Islet of Langerhans (tissue), 1 donor: ENCODE results near the gene HES5.

Experiments used
- FAIRE-seq: peaks from one replicate; lab custom pipeline; 2011; peaks lifted over from hg19 to GRCh38; lab: Jason Lieb, UNC

HES5 gene

DNA sequence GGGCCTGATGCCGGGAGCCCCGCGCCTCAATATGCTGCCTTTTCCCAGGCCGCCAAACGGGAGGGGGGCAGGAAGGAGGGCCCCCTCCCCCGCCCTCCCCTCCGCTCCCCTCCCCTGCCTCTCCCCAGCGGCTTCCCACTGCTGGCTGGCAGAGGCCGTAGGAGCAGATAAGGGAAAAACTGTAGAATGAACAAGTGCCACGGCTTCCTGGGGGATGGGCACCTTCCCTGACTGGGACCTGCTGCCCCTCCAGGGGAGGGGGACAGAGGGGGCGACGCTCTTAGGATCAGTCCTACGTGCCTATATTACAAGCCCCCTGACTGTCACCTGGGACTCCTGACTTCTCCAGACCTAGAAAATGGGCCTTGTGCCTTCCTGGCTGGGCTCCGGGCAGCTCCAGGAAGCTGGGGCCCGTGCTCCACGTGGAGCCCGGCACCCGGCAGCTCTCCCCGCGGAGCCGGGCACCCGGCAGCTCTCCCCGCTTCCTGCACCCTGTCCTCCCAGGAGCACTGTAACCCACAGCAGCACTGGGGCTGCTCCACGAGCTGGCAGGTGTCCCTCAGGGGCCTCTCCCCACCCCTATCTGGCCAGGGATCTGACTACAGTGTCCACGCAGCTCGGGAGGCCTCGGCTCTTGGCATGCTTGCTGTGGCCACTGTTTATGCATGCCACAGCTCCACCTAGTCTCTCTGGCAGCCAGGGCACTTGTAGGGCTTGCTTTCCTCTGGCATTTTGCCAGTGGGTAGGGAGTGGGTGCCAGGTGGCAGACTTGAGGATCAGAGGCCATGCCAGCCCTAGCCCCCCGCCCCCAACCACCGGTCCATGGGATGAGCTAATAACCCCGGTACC, 674 bp upstream of the HES5 start:
- FAIRE-seq = no peak

DNA sequence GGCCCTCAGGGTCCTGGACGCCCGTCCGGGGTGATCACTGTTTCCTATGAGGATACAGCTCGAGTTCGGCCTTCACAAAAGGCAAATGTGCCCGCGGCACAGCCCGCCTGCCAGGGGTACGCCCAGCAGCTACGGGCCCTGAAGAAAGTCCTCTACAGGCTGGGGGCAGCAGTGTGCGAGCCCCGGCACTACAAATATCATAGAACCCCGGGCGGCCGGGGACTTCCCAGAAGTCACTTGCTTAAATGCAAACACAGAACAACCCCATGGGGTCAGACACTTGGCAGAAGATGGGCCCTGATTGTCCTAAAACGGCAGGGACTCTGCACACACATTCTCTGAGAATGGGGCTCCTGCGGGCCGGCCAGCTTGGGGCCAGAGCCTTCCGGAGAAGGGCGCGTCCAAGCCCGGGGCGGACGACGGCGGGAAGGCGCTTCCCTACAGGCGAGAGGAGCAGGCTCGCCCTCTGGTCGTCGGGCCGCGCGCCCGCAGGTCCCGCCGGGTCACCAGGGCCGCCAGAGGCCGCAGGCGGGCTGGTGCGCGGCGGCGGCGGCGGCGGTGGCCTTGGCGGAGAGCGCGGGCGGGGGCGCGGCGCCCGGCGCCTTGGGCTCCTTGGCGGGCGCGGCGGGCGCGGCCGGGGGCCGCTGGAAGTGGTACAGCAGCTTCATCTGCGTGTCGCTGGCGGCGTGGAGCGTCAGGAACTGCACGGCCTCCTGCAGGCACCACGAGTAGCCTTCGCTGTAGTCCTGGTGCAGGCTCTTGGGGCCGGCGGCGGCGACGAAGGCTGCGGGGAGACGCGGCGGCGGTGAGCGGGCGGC, 888 bp downstream of the HES5 start:
- no peak for FAIRE-seq

DNA sequence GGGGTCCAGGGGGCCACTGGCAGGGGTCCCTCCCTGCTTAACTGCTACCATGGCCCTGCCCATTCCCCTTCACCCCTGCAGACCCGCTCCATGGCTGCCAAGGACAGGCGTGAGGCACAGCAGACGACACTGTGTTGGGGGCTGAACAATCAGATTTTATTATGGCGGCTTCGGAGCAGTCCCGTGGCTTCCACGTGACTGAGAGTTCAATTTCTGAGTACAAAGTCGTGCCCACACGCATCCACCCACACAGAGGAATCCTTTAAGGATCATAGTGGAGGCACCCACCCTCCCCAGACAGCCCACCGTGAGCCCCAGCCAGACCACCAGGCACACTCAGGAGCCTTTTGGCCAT, 1.5 kb downstream of the HES5 start:
- FAIRE-seq = no peak

DNA sequence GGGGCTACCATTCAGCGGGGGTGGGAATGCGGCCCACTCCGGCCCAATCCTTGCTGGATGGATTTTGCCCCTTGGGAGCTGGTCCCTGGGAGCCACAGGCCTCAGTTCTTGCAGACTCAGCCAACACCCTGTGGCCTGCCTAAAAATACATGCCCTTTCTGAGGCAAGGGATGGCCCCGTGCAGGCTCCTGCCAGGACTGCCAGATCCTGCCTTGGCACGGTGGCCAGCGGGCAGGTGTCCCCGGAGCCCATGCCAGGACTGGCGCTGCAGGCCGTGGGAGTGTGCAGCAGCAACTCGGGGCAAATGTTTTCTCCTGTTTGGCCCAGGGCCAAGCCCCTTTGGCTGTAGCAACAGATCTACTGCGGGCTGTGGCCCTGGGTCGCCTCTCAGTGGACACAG, 2.0 kb downstream of the HES5 start:
- no peak for FAIRE-seq

DNA sequence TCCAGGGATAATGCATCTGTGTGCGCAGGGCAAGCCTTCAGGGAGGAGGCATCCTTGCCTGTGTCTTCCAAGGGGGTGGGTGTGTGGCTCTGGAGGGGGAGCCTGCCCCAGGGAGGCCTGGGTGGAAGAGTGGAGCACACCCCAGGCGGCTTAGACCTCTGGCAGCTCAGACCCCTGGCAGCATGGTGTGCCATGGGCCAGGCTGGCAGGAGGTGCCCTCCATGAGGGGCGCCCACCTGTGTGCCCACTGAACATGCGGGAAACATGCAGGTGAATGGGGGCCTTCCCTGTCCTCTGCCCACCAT, 2.6 kb downstream of the HES5 start:
- no peak for FAIRE-seq

DNA sequence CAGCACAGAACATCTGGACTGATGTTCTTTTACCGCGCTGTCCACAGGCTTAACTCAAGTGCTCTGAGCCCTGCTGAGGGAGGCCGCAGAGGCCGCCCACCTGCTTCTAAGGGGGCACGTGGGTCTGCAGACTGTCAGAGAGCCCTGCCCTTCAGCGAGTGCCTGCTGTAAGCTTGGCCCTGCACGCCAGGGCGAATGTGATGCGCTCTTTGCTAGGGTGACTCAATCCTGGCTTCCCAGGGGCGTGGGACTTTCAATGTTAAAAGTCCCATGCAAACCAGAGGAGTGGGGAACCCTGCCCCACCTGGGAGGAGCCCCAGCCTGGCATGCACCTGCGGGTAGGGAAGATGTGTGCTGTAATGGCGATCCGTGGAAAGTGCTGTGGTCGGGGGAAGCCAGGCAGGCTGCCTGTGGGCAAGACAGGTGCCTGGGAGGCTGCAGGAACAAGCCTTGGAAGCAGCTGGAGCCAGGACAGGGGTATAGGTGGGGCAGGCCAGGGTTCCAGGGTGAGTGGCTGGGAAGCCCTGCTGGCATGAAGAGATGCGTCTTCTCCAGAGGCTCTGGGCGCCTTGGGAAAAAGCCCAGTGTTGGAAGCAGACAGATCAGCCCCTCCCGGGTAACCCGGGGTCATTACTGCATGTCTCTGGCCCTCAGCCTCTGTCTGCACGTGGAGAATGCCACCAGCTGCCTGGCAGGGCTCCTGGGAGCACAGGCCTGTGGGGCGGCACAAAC, 3.1 kb downstream of the HES5 start:
- no peak for FAIRE-seq

DNA sequence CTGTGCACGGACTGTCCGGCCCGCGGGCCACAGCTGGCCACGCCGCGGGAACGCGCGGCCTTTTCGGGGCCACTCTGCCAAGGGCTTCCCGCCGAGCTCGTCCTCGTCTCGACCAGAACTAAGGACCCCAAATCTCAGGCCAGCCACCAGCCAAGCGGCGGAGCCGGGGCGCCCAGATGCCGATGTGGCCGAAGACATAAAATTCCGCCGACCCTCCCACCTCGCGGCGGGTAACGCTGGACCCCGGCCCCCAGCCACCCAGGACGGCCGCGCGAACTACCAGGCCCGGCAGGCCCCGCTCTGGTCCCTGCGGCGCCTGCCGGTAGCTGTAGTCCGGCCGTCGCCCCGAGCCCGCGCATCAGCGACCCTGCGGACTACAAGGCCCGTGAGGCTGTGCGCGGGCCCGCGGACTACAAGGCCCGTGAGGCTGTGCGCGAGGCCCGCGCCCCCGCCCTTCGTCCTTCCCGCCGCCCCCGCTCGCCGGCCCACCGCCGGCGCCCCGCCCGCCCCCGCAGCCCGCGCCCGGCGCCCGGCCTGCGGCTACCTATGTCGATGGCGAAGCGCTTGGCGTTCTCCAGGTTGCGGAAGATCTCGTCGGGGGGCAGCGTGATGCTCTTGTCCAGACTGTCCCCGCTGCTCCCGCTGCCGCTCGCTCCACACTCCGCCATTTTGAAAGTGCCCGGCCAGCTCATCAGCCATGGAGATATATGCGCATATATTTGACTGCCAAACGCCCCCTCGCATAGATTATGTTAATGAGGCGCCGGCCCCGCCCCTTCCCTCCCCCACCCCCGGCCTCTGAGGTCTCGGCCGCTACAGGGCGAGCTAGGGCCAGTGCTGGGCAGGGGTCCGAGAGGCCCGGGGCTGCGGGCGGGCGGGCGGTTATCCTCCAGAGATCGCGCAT, 3.9 kb downstream of the HES5 start, which contains the start of gene PANK4:
TSS of gene PANK4 (minus strand) at position 677 of the 904 bp plus-strand sequence. CDS start at position 668, 9 bp downstream.
- FAIRE-seq = no peak

DNA sequence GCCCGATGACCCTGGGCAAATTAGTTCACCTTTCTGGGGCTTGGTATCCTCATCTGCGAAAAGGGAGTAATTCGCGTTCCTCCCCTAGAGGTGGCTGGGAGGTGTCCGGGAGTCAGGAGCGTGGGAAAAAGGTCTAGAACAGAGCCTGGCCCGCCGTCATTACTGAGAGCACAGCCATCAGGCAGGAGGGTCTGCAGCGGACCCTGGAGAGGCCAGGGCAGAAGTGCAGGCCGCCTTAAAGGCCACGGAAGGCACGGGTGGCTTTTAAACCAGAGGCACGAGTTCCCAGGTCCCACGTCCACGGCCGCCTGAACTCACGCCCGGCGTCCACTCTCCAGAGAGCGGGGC, 4.5 kb downstream of the HES5 start:
- FAIRE-seq = no peak

DNA sequence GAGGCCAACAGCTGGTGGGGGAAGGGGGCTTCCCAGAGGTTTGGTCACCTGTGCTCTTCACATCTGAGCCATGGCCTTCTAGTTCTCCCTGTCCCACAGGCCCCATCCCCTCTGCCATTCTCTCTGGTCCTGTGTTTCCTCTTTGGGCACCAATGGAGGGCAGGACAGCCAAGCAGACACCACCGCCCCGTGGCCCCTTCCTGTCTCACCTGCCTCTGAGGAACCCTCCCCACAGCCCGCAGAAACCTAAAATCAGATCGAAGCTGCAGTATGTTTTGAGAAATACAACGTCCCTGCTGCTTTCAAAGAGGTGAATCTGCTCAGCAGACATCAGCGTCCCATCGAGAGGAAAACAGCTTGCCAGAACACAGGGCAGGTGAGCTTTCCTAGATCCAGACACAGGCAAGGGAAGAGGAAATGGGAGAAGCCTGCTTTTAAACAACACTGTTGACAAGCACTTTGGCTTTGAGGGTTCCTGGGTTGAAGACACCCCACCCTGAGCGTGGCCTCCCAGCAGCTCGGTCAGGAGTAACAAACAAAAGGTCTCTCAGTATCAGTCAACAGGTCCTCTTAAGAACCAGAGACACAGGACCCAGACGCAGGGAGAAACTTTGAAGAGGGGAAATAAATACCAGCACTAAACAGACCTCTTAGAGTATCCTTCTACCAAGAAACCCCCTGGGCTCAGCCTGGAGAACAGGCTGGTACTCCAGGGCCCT, 6.0 kb downstream of the HES5 start:
- FAIRE-seq = no peak

DNA sequence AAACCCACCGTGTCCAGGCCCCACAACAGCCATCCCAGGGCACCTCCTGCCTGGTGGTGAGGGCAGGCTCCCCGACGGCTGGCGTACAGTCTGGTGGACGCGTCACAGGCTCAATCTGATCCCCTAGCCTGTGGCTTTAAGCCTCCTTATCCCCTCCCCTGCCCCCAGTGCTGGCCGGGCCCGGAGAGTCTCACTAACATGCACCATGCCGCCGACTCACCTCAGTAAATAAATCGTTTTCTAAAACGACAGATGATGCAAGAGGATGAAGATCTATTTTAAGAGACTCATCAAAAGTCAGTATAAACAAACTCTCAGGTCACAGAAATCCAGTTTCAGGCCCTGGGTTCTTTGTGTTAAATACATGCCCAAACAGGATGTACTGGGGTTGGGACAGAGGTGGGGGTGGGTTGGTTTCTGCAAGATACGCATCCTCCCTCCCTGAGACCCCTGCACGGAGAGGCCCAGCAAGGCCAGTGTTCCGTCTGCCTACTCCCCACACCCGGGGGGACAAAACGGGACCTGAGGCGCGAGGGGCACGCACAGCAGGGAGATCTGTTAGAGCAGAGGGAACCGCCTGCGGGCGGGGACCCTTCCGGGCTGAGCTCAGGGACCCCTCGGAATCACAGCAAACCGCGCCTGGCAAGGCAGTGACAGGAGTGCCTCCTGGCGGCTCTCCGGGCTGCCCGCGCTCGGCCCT, 6.7 kb downstream of the HES5 start:
- no peak for FAIRE-seq

DNA sequence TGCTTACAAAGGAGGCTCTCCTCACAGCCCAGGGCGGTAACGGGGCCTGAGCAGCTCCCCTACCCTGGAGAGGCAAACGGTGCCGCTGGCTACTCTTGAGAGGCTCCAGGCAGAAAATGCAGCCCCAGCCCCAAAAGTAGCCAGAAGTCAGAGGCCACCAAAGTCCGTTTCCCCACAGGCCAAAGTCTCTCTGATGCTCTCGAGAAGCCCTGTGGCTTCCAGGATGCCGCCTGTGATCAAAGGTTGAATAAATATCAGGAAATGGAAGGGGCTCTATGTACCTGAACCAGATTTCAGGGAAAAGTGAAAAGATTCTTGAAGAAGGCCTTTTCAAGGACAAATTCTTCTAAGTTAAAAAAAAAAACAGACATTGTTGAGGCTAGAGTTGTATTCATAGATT, 7.8 kb downstream of the HES5 start:
- FAIRE-seq = no peak

DNA sequence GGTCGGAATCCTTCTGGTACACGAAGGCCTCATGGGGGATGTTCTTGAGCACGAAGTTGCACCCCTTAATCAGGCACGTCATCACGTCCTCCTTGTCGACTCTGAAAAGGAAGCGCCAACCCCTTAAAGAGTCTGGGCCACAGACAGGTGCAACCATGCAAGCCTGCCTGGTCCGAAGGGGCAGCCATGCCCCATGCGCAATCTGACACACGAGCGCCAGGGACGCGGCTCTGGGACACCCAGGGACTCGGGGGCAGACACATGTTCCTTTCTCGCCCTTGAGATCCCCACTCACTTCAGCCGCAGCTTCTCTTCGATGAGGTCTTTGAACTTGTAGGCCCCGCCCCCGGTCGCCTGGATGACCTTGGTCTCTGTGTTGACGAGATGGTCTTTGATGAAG, 9.3 kb downstream of the HES5 start:
- FAIRE-seq = no peak

DNA sequence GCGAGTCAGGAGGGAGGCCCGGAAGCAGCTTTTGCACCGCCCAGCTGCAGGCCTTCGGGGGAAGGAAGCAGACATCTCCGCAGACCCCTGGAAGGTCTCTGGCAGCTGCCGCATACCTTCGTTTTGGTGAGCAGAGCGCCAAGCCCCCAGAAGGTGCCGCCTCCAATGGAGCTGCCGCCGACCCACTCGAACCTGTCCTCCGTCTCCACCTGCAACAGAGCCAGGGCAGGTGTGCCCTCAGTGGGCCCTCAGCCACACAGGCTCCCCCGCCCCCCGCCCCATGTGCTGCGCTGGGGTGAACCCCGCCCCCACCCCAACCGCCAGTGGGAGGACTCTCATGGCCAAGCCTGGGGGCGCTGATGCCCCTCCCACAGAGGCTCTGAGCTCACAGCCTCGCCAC, 9.9 kb downstream of the HES5 start:
- no peak for FAIRE-seq

DNA sequence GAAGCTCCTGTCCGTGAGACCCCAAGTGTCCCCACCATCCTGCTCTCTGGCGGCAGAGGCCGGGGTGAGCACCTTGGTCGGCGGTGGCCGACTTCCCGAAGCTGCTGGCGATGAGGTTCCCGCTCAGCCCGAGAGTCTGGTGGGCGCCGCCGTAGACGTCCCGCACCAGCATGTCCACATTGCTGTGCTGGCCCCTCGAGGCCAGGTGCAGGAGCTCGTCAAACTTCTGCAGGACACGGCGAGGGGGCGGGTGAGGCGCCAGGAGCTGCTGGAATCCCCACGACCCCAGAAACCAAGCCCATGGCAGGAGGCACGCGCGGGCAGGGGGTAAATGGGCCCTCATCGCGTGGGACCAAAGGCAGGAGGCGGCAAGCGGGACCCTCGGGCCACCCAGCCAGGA, 10.3 kb downstream of the HES5 start:
- no peak for FAIRE-seq

DNA sequence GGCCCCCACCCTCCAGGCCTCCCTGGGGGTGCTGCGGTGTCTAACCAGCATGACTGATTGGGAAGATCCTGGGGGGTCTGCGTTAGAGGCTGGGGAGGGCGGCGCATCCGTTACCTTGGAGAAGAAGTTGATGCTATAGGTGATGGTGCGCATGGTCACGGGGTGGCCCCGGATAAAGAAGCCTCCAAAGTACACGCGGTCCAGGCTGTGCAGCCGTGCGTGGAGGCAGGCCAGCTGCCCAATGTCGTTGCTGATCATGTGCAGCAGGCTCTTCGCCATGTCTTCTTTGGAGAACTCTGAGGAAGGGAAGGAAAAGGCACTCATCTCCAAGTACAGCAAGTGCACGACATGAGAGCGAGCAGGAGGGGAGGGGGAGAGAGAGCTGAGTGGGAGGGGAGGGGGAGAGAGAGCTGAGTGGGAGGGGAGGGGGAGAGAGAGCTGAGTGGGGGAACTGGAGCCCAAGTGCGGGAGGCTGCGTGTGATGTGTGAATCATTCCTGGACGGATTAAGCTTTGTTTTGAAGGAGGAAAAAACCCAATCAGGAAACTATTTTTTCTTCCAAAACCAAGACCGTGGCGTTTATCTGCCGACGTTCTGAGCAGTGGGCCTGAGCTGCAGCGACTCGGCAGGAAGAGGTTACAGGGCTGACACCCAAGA, 10.9 kb downstream of the HES5 start:
- no peak for FAIRE-seq

DNA sequence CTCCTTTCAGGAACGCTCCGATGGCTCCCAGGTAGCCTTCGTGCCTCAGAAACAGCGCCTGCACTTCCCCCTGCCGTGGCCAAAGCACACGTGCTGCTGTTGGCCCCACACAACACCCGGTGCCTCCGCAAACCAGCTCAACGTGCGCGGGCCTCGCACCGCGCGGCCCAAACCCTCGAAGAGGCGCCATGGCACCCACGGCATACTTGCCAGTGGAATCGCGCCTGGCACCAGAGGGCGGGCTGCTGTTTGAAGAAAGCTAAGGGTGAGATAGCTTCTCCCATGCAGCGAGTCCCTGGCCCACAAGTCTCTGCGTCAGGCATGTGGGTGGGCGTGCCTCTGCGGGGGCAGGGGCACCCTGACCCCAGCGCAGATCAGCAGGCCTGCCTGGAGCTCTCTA, 11.5 kb downstream of the HES5 start:
- FAIRE-seq = no peak

DNA sequence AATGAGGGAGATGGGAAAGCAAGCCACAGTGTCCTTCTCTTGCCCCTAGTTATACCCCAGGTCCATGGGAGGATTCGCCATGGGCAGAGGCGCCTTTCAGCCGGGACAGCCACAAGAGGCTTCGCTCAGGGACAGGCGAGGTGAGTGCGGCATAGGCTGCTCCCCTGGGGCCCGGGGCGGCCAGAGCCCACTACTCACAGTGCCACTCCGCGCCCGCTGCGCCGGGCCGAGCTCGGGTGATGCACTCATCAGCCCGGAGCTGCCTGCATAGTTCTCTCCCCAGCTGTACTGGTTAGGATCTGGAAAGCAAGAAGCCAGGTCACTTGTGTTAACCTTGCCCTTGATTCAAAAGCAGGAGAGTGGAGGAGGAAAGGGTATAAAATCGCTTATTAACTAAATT, 12.1 kb downstream of the HES5 start:
- no peak for FAIRE-seq

DNA sequence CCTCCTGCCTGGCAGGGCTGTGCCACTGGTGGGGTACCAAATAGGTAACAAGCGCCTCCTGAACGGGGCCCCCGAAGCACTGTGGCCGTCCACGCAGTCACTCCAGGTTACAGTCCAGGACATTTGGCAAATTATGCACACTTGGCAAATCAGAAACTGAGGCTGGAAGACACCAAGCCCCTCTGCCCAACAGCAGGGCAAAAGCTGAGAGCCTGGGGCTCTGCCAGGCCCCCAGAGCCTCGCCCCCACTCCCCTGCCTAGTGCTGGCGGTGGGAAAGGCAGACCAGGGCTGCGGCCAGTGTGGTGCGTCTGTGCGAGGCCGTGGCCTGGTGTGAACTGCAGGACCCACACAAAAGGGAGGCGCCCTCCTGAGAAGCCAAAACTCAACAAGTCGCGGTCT, 13.1 kb downstream of the HES5 start:
- no peak for FAIRE-seq

DNA sequence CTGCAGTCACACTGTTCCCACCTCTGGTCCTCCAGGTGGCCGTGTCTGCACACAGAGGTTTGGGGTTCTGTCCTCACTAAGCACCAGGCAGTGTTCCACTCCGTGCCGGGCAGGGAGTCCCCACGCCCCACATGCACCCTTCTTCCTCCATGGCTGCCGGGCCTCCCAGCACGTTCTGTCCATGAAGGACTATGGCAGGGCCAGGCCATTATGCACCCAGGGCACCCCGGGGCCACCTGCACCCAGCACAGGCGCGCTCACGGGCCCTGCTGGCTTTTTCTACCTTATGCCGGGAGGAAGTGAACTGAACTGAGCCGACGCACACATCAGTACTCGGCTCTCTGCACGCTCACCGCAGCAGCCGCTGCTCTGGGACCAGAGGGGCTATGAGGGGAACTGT, 13.9 kb downstream of the HES5 start:
- FAIRE-seq = no peak

DNA sequence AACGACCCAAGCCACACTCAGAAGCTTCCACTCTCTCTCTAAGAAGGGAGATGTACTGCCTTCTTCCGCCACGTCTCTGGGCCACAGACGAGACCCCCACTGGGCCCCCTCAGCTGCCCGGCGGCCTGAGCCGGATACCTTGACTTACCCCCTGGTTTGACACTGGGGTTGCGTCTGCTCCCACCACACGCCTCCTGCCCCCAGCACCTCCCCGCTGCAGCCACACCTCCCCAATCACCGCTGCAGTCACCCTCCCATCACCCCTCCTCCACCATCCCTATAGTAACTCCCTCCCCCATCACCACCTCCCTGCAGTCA, 14.3 kb downstream of the HES5 start:
- no peak for FAIRE-seq
